Esophagus muscularis mucosa (tissue), 4 donors: ENCODE results near the gene NSDHL. TPM values are rescaled to one million over a fixed set of nuclear protein-coding genes. Genes with fewer than 3 reads are reported as not detected.
"Not testable (repeated sequence)": the region's sequence is repeated elsewhere in the genome, so short reads cannot be mapped to it uniquely, and the experiment has no call there.

Experiments used
- DNase-seq: peaks from one replicate; pipeline ENCODE4 v3.0.0-alpha.2; 2017; ENCODE audit errors: extremely low spot score
- H3K27ac ChIP-seq, 4 donors: fragments of 200-600 bp; sonication (generic); replicated peaks in 1 of 4; 1 replicate in 3 of 4; 2 replicates in 1 of 4; pipeline ENCODE4 v1.5.1; 2016 to 2019; ENCODE audit warnings: mild to moderate bottlenecking in 1 of 4
- H3K27me3 ChIP-seq, 4 donors: fragments of 200-600 bp; sonication (generic); one replicate each; pipeline versions ENCODE4 v1.5.1 to v1.6.0; 2016 to 2019
- H3K36me3 ChIP-seq, 4 donors: fragments of 200-600 bp; sonication (generic); one replicate each; pipeline ENCODE4 v1.5.1; 2016 to 2019
- H3K4me1 ChIP-seq, 4 donors: fragments of 200-600 bp; sonication (generic); one replicate each; pipeline ENCODE4 v1.5.1; 2016 to 2019
- H3K4me3 ChIP-seq, 4 donors: fragments of 200-600 bp; sonication (generic); 1 replicate in 2 of 4; 2 replicates in 2 of 4; pipeline ENCODE4 v1.5.1; 2016 to 2019; ENCODE audit warnings: mild to moderate bottlenecking in 4 of 4, moderate library complexity in 1 of 4
- H3K9me3 ChIP-seq, 4 donors: fragments of 200-600 bp; sonication (generic); 1 replicate in 3 of 4; 2 replicates in 1 of 4; pipeline ENCODE4 v1.5.1; 2016 to 2019
- EP300 ChIP-seq: sonication (generic); formaldehyde crosslinking; IDR thresholded peaks from one replicate; pipeline ENCODE4 v1.6.1; 2017; ENCODE audit warnings: antibody characterized with exemption
- POLR2A ChIP-seq: fragments of 450-650 bp; IDR thresholded peaks from one replicate; pipeline ENCODE4 v1.6.1; 2017; ENCODE audit warnings: antibody characterized with exemption, moderate library complexity, mild to moderate bottlenecking, low read depth
- POLR2AphosphoS5 ChIP-seq, 2 donors: sonication (generic); formaldehyde crosslinking; IDR thresholded peaks; one replicate each; pipeline ENCODE4 v1.6.1; 2017; ENCODE audit warnings: antibody characterized with exemption in 2 of 2
- WGBS: methylation state at CpG from one replicate; pipeline ENCODE4 v1.1.5; 2018; 5-methylcytosine and 5-hydroxymethylcytosine counted together
- intact Hi-C: fragments of 100-400 bp; cut with DNase I; formaldehyde crosslinking; loops from one replicate; pipeline ENCODE4 v1.15.1; 2023
- total RNA-seq, 4 donors: library from RNA; depleted of rRNA; stranded (reverse); fragments of >200 nt; gene quantifications; one replicate each; pipeline versions ENCODE4 v1.1.0 to v1.2.1, GENCODE V29; 2016
- TF ChIP-seq, protein P1 (sequence below), 3 experiments: fragments of 200-600 bp in 2 of 3; fragments of 450-650 bp in 1 of 3; sonication (generic) in 2 of 3; IDR thresholded peaks; one replicate each; pipeline ENCODE4 v1.5.1; 2017 to 2019; ENCODE audit warnings: antibody characterized with exemption in 3 of 3, mild to moderate bottlenecking in 2 of 3, moderate library complexity in 1 of 3

Gene NSDHL
- total RNA-seq = 10 to 100 TPM in 1 of 4 donors, 1 to 10 TPM in 3; 5.8 to 10.1 (median 8.7) TPM

DNA sequence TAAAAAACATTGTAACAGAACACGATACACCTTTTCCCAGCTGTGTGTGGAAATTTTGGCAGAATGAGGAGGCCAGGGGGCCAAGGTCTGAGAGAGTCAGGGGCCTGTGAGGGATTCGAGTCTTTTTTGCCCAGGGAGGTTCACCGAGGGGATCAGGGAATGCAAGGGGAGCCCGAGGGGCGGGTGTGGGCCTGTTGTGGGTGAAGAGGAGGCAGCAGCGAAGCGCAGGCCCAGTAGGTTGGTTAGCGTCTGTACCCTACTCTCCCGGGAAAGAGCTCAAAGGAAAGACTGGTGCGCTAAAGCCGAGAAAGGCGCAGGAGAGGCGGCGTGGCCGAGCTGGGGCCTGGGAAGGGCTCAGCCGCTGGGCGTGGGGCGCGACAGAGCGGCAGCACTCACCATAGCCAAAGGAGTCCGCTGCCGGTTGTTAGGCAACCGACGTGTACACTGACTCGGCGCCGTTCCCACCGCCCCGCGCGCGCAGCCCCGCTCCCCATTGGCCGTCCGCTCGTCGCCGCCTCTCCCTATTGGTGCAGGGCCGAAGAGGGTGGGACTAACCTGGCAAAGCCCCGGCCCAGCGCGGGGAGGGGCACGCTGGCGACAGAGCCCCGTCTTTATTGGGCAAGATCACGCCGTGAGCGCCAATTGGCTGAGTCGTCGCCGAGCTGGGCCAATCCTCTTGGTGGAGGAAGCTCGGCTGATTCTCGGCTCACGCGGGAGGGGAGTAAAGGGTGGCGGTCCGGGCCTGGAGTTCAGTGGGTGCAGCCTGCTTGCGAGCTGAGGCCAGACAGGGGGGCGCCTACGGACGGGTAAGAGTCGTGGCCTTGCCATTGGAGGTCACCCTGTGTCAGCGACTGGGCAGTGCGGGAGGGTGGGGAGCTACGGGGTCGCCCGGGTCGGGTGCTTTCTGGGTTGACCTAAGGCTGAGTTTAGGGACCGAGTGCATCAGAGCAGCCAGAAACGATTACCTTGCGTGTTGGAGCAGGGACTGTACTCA, at the start of gene NSDHL, which contains the start of gene CETN2:
TSS of gene NSDHL (plus strand) at position 752 of the 994 bp plus-strand sequence. CDS start 15,262 bp downstream, outside the sequence.
TSS of gene CETN2 (minus strand) at position 446 of the 994 bp plus-strand sequence. CDS start at position 399, 47 bp downstream.
- peak; percentile 98 for DNase-seq

DNA sequence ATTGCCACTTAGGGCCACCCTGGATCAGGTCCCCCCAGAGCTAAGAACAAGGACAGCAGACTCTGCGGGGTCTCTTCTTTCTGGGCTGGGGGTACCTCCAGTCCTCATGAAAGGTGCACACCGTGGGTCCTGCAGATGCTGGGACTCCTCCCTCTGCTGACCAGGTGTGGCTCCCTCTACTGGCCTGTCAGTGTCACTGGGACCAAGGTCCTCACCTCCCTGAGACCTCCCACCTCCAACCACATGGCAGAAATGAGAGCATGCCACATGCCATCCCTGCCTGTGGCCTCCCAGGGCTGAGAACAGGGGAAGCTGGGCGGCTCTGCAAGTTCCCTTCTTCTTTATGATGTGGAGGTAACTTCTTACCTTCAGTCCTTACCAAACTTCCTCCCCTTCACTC, 43.8 kb upstream of the NSDHL start:
- H3K27me3 ChIP-seq, DNase-seq, H3K27ac ChIP-seq, H3K4me1 ChIP-seq, H3K9me3 ChIP-seq, intact Hi-C loops, H3K36me3 ChIP-seq, H3K4me3 ChIP-seq: not testable (repeated sequence)
- WGBS = no CpG with 5 or more reads among the region's 3 CpGs

More for the DNA sequence above, at the start of gene NSDHL, which contains the start of gene CETN2:
- TF ChIP-seq, protein P1, sequence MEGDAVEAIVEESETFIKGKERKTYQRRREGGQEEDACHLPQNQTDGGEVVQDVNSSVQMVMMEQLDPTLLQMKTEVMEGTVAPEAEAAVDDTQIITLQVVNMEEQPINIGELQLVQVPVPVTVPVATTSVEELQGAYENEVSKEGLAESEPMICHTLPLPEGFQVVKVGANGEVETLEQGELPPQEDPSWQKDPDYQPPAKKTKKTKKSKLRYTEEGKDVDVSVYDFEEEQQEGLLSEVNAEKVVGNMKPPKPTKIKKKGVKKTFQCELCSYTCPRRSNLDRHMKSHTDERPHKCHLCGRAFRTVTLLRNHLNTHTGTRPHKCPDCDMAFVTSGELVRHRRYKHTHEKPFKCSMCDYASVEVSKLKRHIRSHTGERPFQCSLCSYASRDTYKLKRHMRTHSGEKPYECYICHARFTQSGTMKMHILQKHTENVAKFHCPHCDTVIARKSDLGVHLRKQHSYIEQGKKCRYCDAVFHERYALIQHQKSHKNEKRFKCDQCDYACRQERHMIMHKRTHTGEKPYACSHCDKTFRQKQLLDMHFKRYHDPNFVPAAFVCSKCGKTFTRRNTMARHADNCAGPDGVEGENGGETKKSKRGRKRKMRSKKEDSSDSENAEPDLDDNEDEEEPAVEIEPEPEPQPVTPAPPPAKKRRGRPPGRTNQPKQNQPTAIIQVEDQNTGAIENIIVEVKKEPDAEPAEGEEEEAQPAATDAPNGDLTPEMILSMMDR (IDR thresholded peaks at IDR 0.05) = no peak
- TF ChIP-seq POLR2A (no peak), POLR2AphosphoS5 (IDR thresholded peaks at IDR 0.05) (peak; percentile 60 to 73)
- Histone ChIP-seq H3K4me3 (peak within 1 kb of the TSS; percentile 61 to 79 (median 68)), H3K4me1 (peaks cover 7 to 24% (median 20%) of the 10 kb centered on the region in 4 donors), H3K9me3 (peaks cover 0 to 3% (median 0%) of the 10 kb centered on the region in 4 donors), H3K36me3 (peaks cover 0 to 25% (median 5%) of the 10 kb centered on the region in 4 donors), H3K27me3 (no peaks in the 10 kb centered on the region), H3K27ac (peak within 1 kb of the TSS; percentile 70 to 79 (median 76))
- intact Hi-C loops = no loop called here
- 33% methylated on average over 51 of the region's 71 CpGs for WGBS

DNA sequence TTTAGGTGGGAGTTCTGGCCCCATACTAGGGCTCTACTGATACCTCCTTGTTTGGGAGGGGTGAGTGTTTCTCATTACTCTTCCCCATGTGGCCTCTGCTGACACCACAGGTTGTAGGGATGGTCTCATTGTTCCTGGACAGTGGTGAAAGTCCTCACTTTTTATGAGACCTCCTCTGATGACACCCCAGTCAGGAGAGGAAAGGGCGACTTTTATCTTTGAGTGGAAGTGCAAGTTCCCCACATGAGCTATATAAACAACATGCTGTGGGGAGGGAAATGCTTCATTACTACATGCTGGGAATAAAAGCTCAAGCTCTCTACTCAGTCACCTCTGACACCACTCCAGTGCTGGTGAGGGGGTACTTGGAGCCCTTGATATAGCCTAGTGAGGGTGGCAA, 31.9 kb upstream of the NSDHL start:
- no peak overlapping the region for H3K4me3 ChIP-seq
- no peak overlapping the region for H3K27ac ChIP-seq
- no peak for DNase-seq
- H3K9me3 ChIP-seq = no peaks in the 10 kb centered on the region
- intact Hi-C loops = no loop called here
- TF ChIP-seq, protein P1 (IDR thresholded peaks at IDR 0.05) = no peak
- TF ChIP-seq POLR2A (no peak), POLR2AphosphoS5 (IDR thresholded peaks at IDR 0.05) (no peak), EP300 (no peak)
- WGBS = 36% methylated on average over 1 of the region's 1 CpG
- no peaks in the 10 kb centered on the region for H3K27me3 ChIP-seq
- H3K4me1 ChIP-seq = no peaks in the 10 kb centered on the region
- no peaks in the 10 kb centered on the region for H3K36me3 ChIP-seq

DNA sequence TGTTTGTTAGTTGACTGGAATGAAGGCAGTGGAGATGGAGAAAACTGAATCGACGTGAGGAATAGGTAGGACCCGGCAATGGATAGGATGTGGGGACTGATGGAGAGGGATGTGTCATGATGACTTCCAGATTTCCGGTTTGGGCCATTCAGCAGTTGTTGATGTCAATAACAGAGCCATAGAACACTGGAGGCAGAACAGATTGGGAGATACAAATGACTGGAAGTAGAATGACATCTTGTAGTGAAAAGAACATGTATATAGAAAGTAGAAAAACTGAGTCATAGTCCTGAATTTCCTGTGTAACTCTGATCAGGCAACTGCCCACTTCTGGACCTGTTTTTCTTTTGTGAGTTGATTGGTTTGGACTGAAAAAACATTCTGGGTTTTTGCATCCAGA, 24.8 kb upstream of the NSDHL start:
- Histone ChIP-seq H3K4me3 (no peak overlapping the region), H3K27ac (no peak overlapping the region), H3K9me3 (no peaks in the 10 kb centered on the region), H3K4me1 (no peaks in the 10 kb centered on the region), H3K36me3 (no peaks in the 10 kb centered on the region), H3K27me3 (peaks cover 0 to 5% (median 0%) of the 10 kb centered on the region in 4 donors)
- 76% methylated on average over 4 of the region's 4 CpGs for WGBS
- TF ChIP-seq EP300 (no peak), POLR2A (no peak)
- TF ChIP-seq, protein P1 (IDR thresholded peaks at IDR 0.05) = no peak
- DNase-seq = no peak
- intact Hi-C loops = no loop called here

DNA sequence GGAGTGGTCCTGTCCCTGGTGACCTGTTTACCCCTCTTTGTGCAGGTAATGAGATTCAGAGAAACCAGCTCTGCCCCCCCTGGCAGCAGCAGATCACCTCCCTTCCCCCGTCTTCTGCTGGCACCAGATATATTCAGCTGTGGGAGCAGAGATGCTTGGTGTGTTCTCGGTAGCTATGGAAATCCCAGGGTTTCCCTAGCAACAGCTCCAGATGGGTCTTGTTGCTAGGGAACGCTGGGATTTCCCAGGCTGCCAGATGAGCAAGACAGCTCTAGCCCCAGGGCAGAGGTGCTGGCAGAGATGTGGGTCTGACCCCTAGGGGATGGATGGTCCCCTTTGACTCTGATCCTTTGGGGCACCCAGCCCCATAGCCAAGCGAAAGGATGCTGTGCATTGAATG, 20.5 kb upstream of the NSDHL start:
- H3K27me3 ChIP-seq = peaks cover 0 to 5% (median 0%) of the 10 kb centered on the region in 4 donors
- H3K27ac ChIP-seq = no peak overlapping the region
- H3K36me3 ChIP-seq = no peaks in the 10 kb centered on the region
- H3K9me3 ChIP-seq = no peaks in the 10 kb centered on the region
- DNase-seq = no peak
- TF ChIP-seq POLR2AphosphoS5 (IDR thresholded peaks at IDR 0.05) (no peak), EP300 (no peak), POLR2A (no peak)
- TF ChIP-seq, protein P1 (IDR thresholded peaks at IDR 0.05) = no peak
- no peak overlapping the region for H3K4me3 ChIP-seq
- H3K4me1 ChIP-seq = no peaks in the 10 kb centered on the region
- intact Hi-C loops = no loop called here
- WGBS = 29% methylated on average over 1 of the region's 4 CpGs
